GM23338 (cell line): ENCODE results near the gene SMG6. TPM values are rescaled to one million over a fixed set of nuclear protein-coding genes. Genes with fewer than 3 reads are reported as not detected.

ENCODE experiments used
- ATAC-seq: fragments of 200-7000 bp; cut with Tn5 transposase; 3 replicates; pipeline ENCODE4 v1.9.1; 2020
- DNase-seq: peaks from one replicate; pipeline ENCODE4 v3.0.0-alpha.2; 2015; ENCODE audit warnings: low spot score
- H2AFZ ChIP-seq: fragments of 200-600 bp; sonication (generic); 2 replicates; pipeline ENCODE4 v1.8.0; 2016; ENCODE audit warnings: antibody characterized with exemption, mild to moderate bottlenecking, moderate library complexity
- H3F3A ChIP-seq: fragments of 200-600 bp; sonication (generic); replicated peaks from 2 replicates; pipeline ENCODE4 v1.8.0; 2017; ENCODE audit warnings: antibody characterized with exemption, mixed run types, low read depth
- H3K27ac ChIP-seq: fragments of 200-600 bp; sonication (generic); 2 replicates; pipeline ENCODE4 v1.6.1; 2016; ENCODE audit warnings: low read depth
- H3K27me3 ChIP-seq: fragments of 200-600 bp; sonication (generic); 2 replicates; pipeline ENCODE4 v1.8.0; 2016; ENCODE audit warnings: mild to moderate bottlenecking, mixed run types, moderate library complexity; ENCODE audit not compliant: insufficient read depth
- H3K36me3 ChIP-seq: fragments of 200-600 bp; sonication (generic); 2 replicates; pipeline ENCODE4 v1.8.0; 2016; ENCODE audit warnings: mild to moderate bottlenecking; ENCODE audit not compliant: insufficient read depth
- H3K4me1 ChIP-seq: fragments of 200-600 bp; sonication (generic); 2 replicates; pipeline ENCODE4 v1.8.0; 2016; ENCODE audit warnings: mild to moderate bottlenecking, moderate library complexity; ENCODE audit not compliant: insufficient read depth
- H3K4me2 ChIP-seq: fragments of 200-600 bp; sonication (generic); 2 replicates; pipeline ENCODE4 v1.7.1; 2017; ENCODE audit warnings: mixed run types
- H3K4me3 ChIP-seq: fragments of 200-600 bp; sonication (generic); 2 replicates; pipeline ENCODE4 v1.6.1; 2016; ENCODE audit warnings: mixed run types
- H3K79me2 ChIP-seq: fragments of 200-600 bp; sonication (generic); replicated peaks from 2 replicates; pipeline ENCODE4 v1.8.0; 2017; ENCODE audit warnings: mild to moderate bottlenecking; ENCODE audit not compliant: insufficient read depth
- H3K9me2 ChIP-seq: fragments of 200-600 bp; sonication (generic); 2 replicates; pipeline ENCODE4 v1.8.0; 2017; ENCODE audit not compliant: insufficient read depth
- H4K20me1 ChIP-seq: fragments of 200-600 bp; sonication (generic); replicated peaks from 2 replicates; pipeline ENCODE4 v1.8.0; 2017; ENCODE audit warnings: mild to moderate bottlenecking; ENCODE audit not compliant: insufficient read depth
- H3K27ac Mint-ChIP-seq: 2 replicates; pipeline ENCODE4 v1.8.0; 2020; ENCODE audit warnings: inconsistent platforms, mild to moderate bottlenecking, moderate library complexity, mixed read lengths
- H3K27me3 Mint-ChIP-seq: 3 replicates; pipeline ENCODE4 v1.8.0; 2022; ENCODE audit warnings: low read depth, mild to moderate bottlenecking, moderate library complexity, mixed read lengths, inconsistent platforms; ENCODE audit not compliant: insufficient read depth, poor library complexity
- H3K36me3 Mint-ChIP-seq: 3 replicates; pipeline ENCODE4 v1.8.0; 2021; ENCODE audit warnings: low read depth, mild to moderate bottlenecking, inconsistent platforms, moderate library complexity, mixed read lengths
- H3K4me1 Mint-ChIP-seq: 3 replicates; pipeline ENCODE4 v1.8.0; 2020; ENCODE audit warnings: mild to moderate bottlenecking, inconsistent platforms, mixed read lengths
- H3K4me3 Mint-ChIP-seq: 3 replicates; pipeline ENCODE4 v1.8.0; 2021; ENCODE audit warnings: moderate library complexity, mild to moderate bottlenecking, inconsistent platforms, mixed read lengths
- H3K9me3 Mint-ChIP-seq: 3 replicates; pipeline ENCODE4 v1.8.0; 2020; ENCODE audit warnings: moderate library complexity, mild to moderate bottlenecking, inconsistent platforms, mixed read lengths
- CREB1 ChIP-seq: fragments of 250-450 bp; sonication (Bioruptor Pico); IDR thresholded peaks from 2 replicates; pipeline ENCODE4 v1.5.0; 2020; ENCODE audit warnings: low read depth, mild to moderate bottlenecking, moderate library complexity
- ETS1 ChIP-seq: IDR thresholded peaks from 2 replicates; pipeline ENCODE4 v1.6.1; 2016; ENCODE audit warnings: antibody characterized with exemption
- EZH2 ChIP-seq: fragments of 200-600 bp; sonication (generic); IDR thresholded peaks from one replicate; pipeline ENCODE4 v1.8.0; 2017; ENCODE audit warnings: antibody characterized with exemption, mild to moderate bottlenecking, low read depth; ENCODE audit not compliant: unreplicated experiment
- POLR2AphosphoS5 ChIP-seq: IDR thresholded peaks from 2 replicates; pipeline ENCODE4 v1.6.1; 2016; ENCODE audit warnings: antibody characterized with exemption, low read depth
- STAT1 ChIP-seq: IDR thresholded peaks from one replicate; pipeline ENCODE4 v1.6.1; 2016; ENCODE audit warnings: antibody characterized with exemption; ENCODE audit not compliant: unreplicated experiment
- ZNF331 ChIP-seq: fragments of 250-450 bp; sonication (Bioruptor Pico); IDR thresholded peaks from 2 replicates; pipeline ENCODE4 v1.5.0; 2020; ENCODE audit warnings: low read depth, mild to moderate bottlenecking, moderate library complexity
- polyA plus RNA-seq: library from polyadenylated mRNA; unstranded; fragments of >200 nt; fragmentation: Nextera tagmentation; extraction: Ambion mirVana; gene quantifications from 2 replicates; pipeline ENCODE4 v1.2.1, GENCODE V29; 2016
- total RNA-seq: library from RNA; depleted of rRNA; stranded (reverse); fragments of >200 nt; shearing (Covaris generic); gene quantifications from 2 replicates; pipeline ENCODE4 v1.2.3, GENCODE V29; 2014

Gene SMG6
- total and polyA plus RNA-seq, 2 experiments from 2014 or later = 10.4 to 43.1 TPM

DNA sequence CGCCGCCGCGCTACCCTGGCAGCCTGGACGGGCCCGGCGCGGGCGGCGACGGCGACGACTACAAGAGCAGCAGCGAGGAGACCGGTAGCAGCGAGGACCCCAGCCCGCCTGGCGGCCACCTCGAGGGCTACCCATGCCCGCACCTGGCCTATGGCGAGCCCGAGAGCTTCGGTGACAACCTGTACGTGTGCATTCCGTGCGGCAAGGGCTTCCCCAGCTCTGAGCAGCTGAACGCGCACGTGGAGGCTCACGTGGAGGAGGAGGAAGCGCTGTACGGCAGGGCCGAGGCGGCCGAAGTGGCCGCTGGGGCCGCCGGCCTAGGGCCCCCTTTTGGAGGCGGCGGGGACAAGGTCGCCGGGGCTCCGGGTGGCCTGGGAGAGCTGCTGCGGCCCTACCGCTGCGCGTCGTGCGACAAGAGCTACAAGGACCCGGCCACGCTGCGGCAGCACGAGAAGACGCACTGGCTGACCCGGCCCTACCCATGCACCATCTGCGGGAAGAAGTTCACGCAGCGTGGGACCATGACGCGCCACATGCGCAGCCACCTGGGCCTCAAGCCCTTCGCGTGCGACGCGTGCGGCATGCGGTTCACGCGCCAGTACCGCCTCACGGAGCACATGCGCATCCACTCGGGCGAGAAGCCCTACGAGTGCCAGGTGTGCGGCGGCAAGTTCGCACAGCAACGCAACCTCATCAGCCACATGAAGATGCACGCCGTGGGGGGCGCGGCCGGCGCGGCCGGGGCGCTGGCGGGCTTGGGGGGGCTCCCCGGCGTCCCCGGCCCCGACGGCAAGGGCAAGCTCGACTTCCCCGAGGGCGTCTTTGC lies 245.6 kb downstream of the SMG6 start:
- H3K4me1 ChIP-seq = peaks cover 24% of the 10 kb centered on the region
- ATAC-seq = no peak
- H3K4me3 ChIP-seq = peak overlapping the region; percentile 44; the same call in 1 of the 2 replicates

DNA sequence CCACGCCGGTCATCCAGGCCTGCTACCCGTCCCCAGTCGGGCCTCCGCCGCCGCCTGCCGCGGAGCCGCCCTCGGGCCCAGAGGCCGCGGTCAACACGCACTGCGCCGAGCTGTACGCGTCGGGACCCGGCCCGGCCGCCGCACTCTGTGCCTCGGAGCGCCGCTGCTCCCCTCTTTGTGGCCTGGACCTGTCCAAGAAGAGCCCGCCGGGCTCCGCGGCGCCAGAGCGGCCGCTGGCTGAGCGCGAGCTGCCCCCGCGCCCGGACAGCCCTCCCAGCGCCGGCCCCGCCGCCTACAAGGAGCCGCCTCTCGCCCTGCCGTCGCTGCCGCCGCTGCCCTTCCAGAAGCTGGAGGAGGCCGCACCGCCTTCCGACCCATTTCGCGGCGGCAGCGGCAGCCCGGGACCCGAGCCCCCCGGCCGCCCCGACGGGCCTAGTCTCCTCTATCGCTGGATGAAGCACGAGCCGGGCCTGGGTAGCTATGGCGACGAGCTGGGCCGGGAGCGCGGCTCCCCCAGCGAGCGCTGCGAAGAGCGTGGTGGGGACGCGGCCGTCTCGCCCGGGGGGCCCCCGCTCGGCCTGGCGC lies 246.3 kb downstream of the SMG6 start:
- ATAC-seq (no peak; the same call in 2 of the 3 replicates), DNase-seq (peak; percentile 59)
- no peaks in the 10 kb centered on the region for H3K36me3 ChIP-seq
- Mint-ChIP-seq H3K4me3 (no peak overlapping the region), H3K27me3 (peaks cover 67% of the 10 kb centered on the region), H3K4me1 (peaks cover 15% of the 10 kb centered on the region), H3K27ac (no peak overlapping the region), H3K36me3 (peaks cover 5% of the 10 kb centered on the region), H3K9me3 (no peaks in the 10 kb centered on the region)
- no peaks in the 10 kb centered on the region for H3K79me2 ChIP-seq
- H3K4me2 ChIP-seq = peak overlapping the region; percentile 78; the same call in 1 of the 2 replicates
- no peak for TF ChIP-seq ETS1
- TF ChIP-seq ZNF331 (CRISPR knock-in tag) = no peak
- no peak for TF ChIP-seq POLR2AphosphoS5
- no peak for TF ChIP-seq CREB1 (CRISPR knock-in tag)
- TF ChIP-seq EZH2 = peak; percentile 59
- peak overlapping the region; percentile 44; the same call in 1 of the 2 replicates for H3K4me3 ChIP-seq
- H3K4me1 ChIP-seq = peaks cover 17% of the 10 kb centered on the region
- H3F3A ChIP-seq = 0 out of 2 replicates have a peak, but pooled peaks cover 11% of the 10 kb centered on the region
- no peaks in the 10 kb centered on the region for H3K9me2 ChIP-seq
- no peaks in the 10 kb centered on the region; the same call in 1 of the 2 replicates for H4K20me1 ChIP-seq
- H2AFZ ChIP-seq = no peak overlapping the region
- H3K27me3 ChIP-seq = peaks cover 83% of the 10 kb centered on the region
- no peak overlapping the region for H3K27ac ChIP-seq

More for the DNA sequence above, 245.6 kb downstream of the SMG6 start:
- peaks cover 73% of the 10 kb centered on the region for H3K27me3 Mint-ChIP-seq
- peak; percentile 51 for DNase-seq
- Histone ChIP-seq H3K4me2 (peak overlapping the region; percentile 78; the same call in 1 of the 2 replicates), H3K27ac (no peak overlapping the region), H3F3A (0 out of 2 replicates have a peak, but pooled peaks cover 14% of the 10 kb centered on the region), H2AFZ (no peak overlapping the region), H3K9me2 (no peaks in the 10 kb centered on the region), H4K20me1 (no peaks in the 10 kb centered on the region; the same call in 1 of the 2 replicates), H3K27me3 (peaks cover 80% of the 10 kb centered on the region), H3K79me2 (no peaks in the 10 kb centered on the region), H3K36me3 (no peaks in the 10 kb centered on the region)
- TF ChIP-seq CREB1 (CRISPR knock-in tag) = no peak
- peak; percentile 50 for TF ChIP-seq EZH2
- TF ChIP-seq STAT1 = no peak
- H3K4me1 Mint-ChIP-seq = peaks cover 22% of the 10 kb centered on the region
- no peak overlapping the region for H3K4me3 Mint-ChIP-seq
- no peaks in the 10 kb centered on the region for H3K9me3 Mint-ChIP-seq
- H3K27ac Mint-ChIP-seq = no peak overlapping the region
- H3K36me3 Mint-ChIP-seq = peaks cover 5% of the 10 kb centered on the region
